Kidney epithelial cell (primary cell): ENCODE data around the gene GNAO1. TPM values are rescaled to one million over a fixed set of nuclear protein-coding genes. Genes with fewer than 3 reads are reported as not detected.

Experiments used
- DNase-seq: peaks from one replicate; pipeline ENCODE4 v3.0.0-alpha.2; 2010; ENCODE audit warnings: low read depth
- H3K27me3 ChIP-seq: 2 replicates; pipeline ENCODE4 v1.6.0; 2011; ENCODE audit warnings: low read length; ENCODE audit not compliant: control insufficient read depth, insufficient read depth
- H3K36me3 ChIP-seq: 2 replicates; pipeline ENCODE4 v1.5.1; 2011; ENCODE audit warnings: low read length; ENCODE audit not compliant: control insufficient read depth, insufficient read depth
- H3K4me3 ChIP-seq: 2 replicates; pipeline ENCODE4 v1.5.1; 2011; ENCODE audit warnings: low read depth, mild to moderate bottlenecking, control low read depth, low read length
- total RNA-seq: library from RNA; depleted of rRNA; stranded (reverse); fragments of >200 nt; gene quantifications from 2 replicates; pipeline ENCODE4 v1.2.3, GENCODE V29; 2015
- TF ChIP-seq, protein P1 (sequence below): IDR thresholded peaks from 2 replicates; pipeline ENCODE4 v1.5.1; 2011; ENCODE audit warnings: mild to moderate bottlenecking, moderate library complexity, low read length, control low read depth, inconsistent platforms; ENCODE audit not compliant: insufficient read depth, poor library complexity, severe bottlenecking

GNAO1 gene
- total RNA-seq, 1 donor from 2014 or later = 5.7 TPM

- no peak for DNase-seq
- Histone ChIP-seq H3K36me3 (no peaks in the 10 kb centered on the region), H3K27me3 (peaks cover 7% of the 10 kb centered on the region), H3K4me3 (no peak overlapping the region)
- TF ChIP-seq, protein P1, sequence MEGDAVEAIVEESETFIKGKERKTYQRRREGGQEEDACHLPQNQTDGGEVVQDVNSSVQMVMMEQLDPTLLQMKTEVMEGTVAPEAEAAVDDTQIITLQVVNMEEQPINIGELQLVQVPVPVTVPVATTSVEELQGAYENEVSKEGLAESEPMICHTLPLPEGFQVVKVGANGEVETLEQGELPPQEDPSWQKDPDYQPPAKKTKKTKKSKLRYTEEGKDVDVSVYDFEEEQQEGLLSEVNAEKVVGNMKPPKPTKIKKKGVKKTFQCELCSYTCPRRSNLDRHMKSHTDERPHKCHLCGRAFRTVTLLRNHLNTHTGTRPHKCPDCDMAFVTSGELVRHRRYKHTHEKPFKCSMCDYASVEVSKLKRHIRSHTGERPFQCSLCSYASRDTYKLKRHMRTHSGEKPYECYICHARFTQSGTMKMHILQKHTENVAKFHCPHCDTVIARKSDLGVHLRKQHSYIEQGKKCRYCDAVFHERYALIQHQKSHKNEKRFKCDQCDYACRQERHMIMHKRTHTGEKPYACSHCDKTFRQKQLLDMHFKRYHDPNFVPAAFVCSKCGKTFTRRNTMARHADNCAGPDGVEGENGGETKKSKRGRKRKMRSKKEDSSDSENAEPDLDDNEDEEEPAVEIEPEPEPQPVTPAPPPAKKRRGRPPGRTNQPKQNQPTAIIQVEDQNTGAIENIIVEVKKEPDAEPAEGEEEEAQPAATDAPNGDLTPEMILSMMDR = no peak
Measured at GRCh38 chr16:56354016-56354415, 162.7 kb downstream of the GNAO1 start.

DNA sequence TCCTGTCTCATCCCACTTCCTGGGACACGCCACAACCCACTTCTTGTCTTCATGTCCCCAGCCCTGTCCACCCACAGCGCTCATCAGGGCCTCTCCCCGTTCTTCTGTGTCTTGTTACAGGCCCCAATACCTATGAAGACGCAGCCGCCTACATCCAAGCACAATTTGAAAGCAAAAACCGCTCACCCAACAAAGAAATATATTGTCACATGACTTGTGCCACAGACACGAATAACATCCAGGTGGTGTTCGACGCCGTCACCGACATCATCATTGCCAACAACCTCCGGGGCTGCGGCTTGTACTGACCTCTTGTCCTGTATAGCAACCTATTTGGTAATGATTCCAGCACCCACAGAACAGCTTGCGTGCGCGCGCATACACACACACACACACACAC lies 163.5 kb downstream of the GNAO1 start:
- H3K4me3 ChIP-seq = no peak overlapping the region
- DNase-seq = no peak
- TF ChIP-seq, protein P1 = no peak
- peaks cover 7% of the 10 kb centered on the region for H3K27me3 ChIP-seq
- H3K36me3 ChIP-seq = no peaks in the 10 kb centered on the region

DNA sequence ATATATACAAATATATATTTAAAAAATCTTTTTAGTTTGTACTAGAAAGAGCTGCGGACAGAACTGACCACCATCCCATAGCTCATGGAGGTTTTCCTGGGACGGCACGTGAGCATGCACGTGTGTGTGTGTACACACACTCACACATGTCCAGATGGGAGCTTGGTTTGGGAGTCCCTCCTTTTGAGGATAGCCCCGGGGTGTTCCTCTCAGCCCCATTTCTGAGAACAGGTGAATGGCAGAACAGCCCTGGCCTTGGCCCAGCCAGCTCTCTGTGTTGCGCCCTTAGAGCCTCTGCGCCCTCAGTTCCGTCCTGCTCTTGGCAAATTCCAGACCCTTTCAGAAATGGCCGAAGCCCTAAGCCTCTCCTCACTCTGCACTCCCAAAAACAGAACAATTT lies 163.9 kb downstream of the GNAO1 start:
- Histone ChIP-seq H3K27me3 (peaks cover 7% of the 10 kb centered on the region), H3K4me3 (no peak overlapping the region), H3K36me3 (no peaks in the 10 kb centered on the region)
- TF ChIP-seq, protein P1 = no peak
- no peak for DNase-seq

GRCh38 chr16:56355786-56356275 lies 164.5 kb downstream of the GNAO1 start:
- H3K4me3 ChIP-seq = no peak overlapping the region
- peaks cover 5% of the 10 kb centered on the region for H3K27me3 ChIP-seq
- no peaks in the 10 kb centered on the region for H3K36me3 ChIP-seq
- DNase-seq = no peak
- TF ChIP-seq, protein P1 = no peak

DNA sequence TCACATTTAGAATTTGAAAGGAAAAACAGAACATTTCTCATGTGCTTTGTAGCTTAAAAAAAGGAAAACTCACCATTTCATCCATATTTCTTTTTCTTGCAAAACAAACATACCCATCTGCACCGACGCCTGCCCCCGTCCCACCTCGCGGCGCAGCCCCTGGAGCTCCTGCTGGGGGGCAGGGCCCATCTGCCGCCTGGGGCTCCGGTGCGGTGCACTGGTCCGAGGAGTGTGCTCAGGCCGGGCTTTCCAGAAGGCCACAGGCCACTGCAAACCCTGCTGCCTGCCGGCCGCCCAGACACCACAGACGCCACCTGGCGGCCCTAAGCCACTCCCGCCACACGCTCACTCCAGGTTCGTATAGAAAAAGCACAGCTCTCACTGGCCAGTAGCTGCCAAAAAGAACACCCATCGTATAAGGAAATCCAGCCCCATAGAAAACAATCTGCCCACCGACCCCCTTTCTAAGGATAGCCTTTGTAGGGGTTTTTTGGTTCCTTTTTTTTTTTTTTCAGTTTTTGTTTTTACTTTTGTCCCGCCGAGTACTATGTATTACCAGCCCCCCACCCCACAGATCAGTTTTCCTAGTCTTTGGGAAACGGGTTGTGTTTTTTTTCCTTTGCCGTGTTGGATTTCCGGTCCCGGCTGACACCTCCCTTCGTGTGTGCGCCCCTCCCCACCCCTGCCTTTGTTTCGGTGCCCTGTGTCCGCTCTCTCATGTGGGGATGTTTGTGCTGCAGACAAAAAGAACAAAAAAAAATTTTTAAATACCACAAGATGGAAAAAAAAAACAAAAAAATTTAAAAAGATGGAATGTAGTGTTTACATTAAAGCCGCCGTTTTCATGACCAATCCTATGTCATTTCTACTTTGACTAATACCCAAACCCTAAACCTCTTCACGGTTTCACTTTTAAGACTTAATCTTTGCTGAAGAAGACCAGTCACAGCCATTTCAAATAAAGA lies 165.3 kb downstream of the GNAO1 start:
- TF ChIP-seq, protein P1 = peak; percentile 97
- Histone ChIP-seq H3K27me3 (peaks cover 5% of the 10 kb centered on the region), H3K36me3 (no peaks in the 10 kb centered on the region), H3K4me3 (peak overlapping the region; percentile 20)
- peak; percentile 50 for DNase-seq
